Measurements from ENCODE around the gene EMC8.
"Not testable (repeated sequence)": the region's sequence is repeated elsewhere in the genome, so short reads cannot be mapped to it uniquely, and the experiment has no call there.

EMC8 gene

GRCh38 chr16:85821390-85822135, 22.2 kb upstream of the EMC8 start:
- no peaks in the 10 kb centered on the region for H3K9me3 ChIP-seq (ENCODE audit: severe bottlenecking)
- no peaks in the 10 kb centered on the region for H3K36me3 ChIP-seq
- H3K27me3 ChIP-seq (ENCODE audit: insufficient read depth, low read depth, severe bottlenecking) = no peaks in the 10 kb centered on the region
- H3K27ac ChIP-seq = no peak overlapping the region
- H3K4me3 ChIP-seq (ENCODE audit: low read depth, low read length) = no peak overlapping the region
- peak; percentile 62 for DNase-seq
- TF ChIP-seq CTCF (IDR thresholded peaks at IDR 0.05; ENCODE audit: low read depth, low read length) = peak; percentile 68

- no peak overlapping the region for H3K27ac ChIP-seq
- DNase-seq = no peak
These were observed 21.4 kb upstream of the EMC8 start for GRCh38 chr16:85820604-85821372.

GRCh38 chr16:85819771-85820170, 20.4 kb upstream of the EMC8 start:
- no peak for DNase-seq
- Histone ChIP-seq H3K27ac (no peak overlapping the region), H3K27me3 (ENCODE audit: insufficient read depth, low read depth, severe bottlenecking) (no peaks in the 10 kb centered on the region), H3K36me3 (no peaks in the 10 kb centered on the region), H3K9me3 (ENCODE audit: severe bottlenecking) (no peaks in the 10 kb centered on the region), H3K4me3 (ENCODE audit: low read depth, low read length) (no peak overlapping the region)
- TF ChIP-seq CTCF (IDR thresholded peaks at IDR 0.05; ENCODE audit: low read depth, low read length) = no peak

More at GRCh38 chr16:85820604-85821372, 21.4 kb upstream of the EMC8 start:
- no peaks in the 10 kb centered on the region for H3K9me3 ChIP-seq (ENCODE audit: severe bottlenecking)
- TF ChIP-seq CTCF (IDR thresholded peaks at IDR 0.05; ENCODE audit: low read depth, low read length) = no peak
- no peak overlapping the region for H3K4me3 ChIP-seq (ENCODE audit: low read depth, low read length)
- no peaks in the 10 kb centered on the region for H3K36me3 ChIP-seq
- H3K27me3 ChIP-seq (ENCODE audit: insufficient read depth, low read depth, severe bottlenecking) = no peaks in the 10 kb centered on the region

GRCh38 chr16:85819245-85819644, 19.9 kb upstream of the EMC8 start:
- Histone ChIP-seq H3K9me3 (ENCODE audit: severe bottlenecking) (no peaks in the 10 kb centered on the region), H3K27ac (no peak overlapping the region), H3K36me3 (no peaks in the 10 kb centered on the region), H3K27me3 (ENCODE audit: insufficient read depth, low read depth, severe bottlenecking) (no peaks in the 10 kb centered on the region), H3K4me3 (ENCODE audit: low read depth, low read length) (no peak overlapping the region)
- peak; percentile 78 for DNase-seq
- peak; percentile 75 for TF ChIP-seq CTCF (IDR thresholded peaks at IDR 0.05; ENCODE audit: low read depth, low read length)

- not testable (repeated sequence) for H3K27me3 ChIP-seq (ENCODE audit: insufficient read depth, low read depth, severe bottlenecking); DNase-seq; H3K27ac ChIP-seq; H3K4me3 ChIP-seq (ENCODE audit: low read depth, low read length); H3K36me3 ChIP-seq; H3K9me3 ChIP-seq (ENCODE audit: severe bottlenecking)
These were observed 17.9 kb upstream of the EMC8 start for GRCh38 chr16:85817195-85817594.

GRCh38 chr16:85816159-85816558, 16.8 kb upstream of the EMC8 start:
- no peak for TF ChIP-seq CTCF (IDR thresholded peaks at IDR 0.05; ENCODE audit: low read depth, low read length)
- no peak overlapping the region for H3K4me3 ChIP-seq (ENCODE audit: low read depth, low read length)
- no peaks in the 10 kb centered on the region for H3K9me3 ChIP-seq (ENCODE audit: severe bottlenecking)
- no peak for DNase-seq
- H3K27ac ChIP-seq = no peak overlapping the region
- H3K36me3 ChIP-seq = no peaks in the 10 kb centered on the region
- no peaks in the 10 kb centered on the region for H3K27me3 ChIP-seq (ENCODE audit: insufficient read depth, low read depth, severe bottlenecking)
